HG02938 (cell line): Measurements from ENCODE around the gene SLC37A1.

Experiments
- ATAC-seq: cut with Tn5 transposase; IDR thresholded peaks from one replicate; pipeline ENCODE4 v1.9.1; 2021; ENCODE audit warnings: mild to moderate bottlenecking, moderate library complexity; ENCODE audit not compliant: unreplicated experiment

The SLC37A1 gene

GRCh38 chr21:42572906-42573495 is 59.3 kb downstream of the SLC37A1 start:
- no peak for ATAC-seq

GRCh38 chr21:42574234-42575027 is 60.8 kb downstream of the SLC37A1 start:
- no peak for ATAC-seq

GRCh38 chr21:42575111-42575510 is 61.5 kb downstream of the SLC37A1 start:
- ATAC-seq = no peak

- ATAC-seq = no peak
These were observed 63.0 kb downstream of the SLC37A1 start for GRCh38 chr21:42576639-42577038.

GRCh38 chr21:42578034-42578433 is 64.4 kb downstream of the SLC37A1 start:
- ATAC-seq = no peak

- no peak for ATAC-seq
These were observed 65.2 kb downstream of the SLC37A1 start for GRCh38 chr21:42578761-42579415.

- ATAC-seq = no peak
These were observed 65.9 kb downstream of the SLC37A1 start for GRCh38 chr21:42579456-42580075.

GRCh38 chr21:42580076-42580792 is 66.6 kb downstream of the SLC37A1 start:
- ATAC-seq = no peak

GRCh38 chr21:42580793-42581321 is 67.2 kb downstream of the SLC37A1 start:
- ATAC-seq = no peak

- no peak for ATAC-seq
These were observed 67.8 kb downstream of the SLC37A1 start for GRCh38 chr21:42581336-42581992.

- no peak for ATAC-seq
These were observed 68.5 kb downstream of the SLC37A1 start for GRCh38 chr21:42581993-42582786.

GRCh38 chr21:42582787-42583476 is 69.3 kb downstream of the SLC37A1 start:
- ATAC-seq = no peak

GRCh38 chr21:42583477-42584295 is 70.0 kb downstream of the SLC37A1 start:
- ATAC-seq = no peak

- ATAC-seq = no peak
These were observed 70.6 kb downstream of the SLC37A1 start for GRCh38 chr21:42584296-42584641.

- ATAC-seq = no peak
These were observed 72.2 kb downstream of the SLC37A1 start for GRCh38 chr21:42585881-42586280.

GRCh38 chr21:42586406-42586805 is 72.8 kb downstream of the SLC37A1 start:
- no peak for ATAC-seq

- ATAC-seq = no peak
These were observed 73.4 kb downstream of the SLC37A1 start for GRCh38 chr21:42587036-42587435.
